ENCODE results near the gene MRPL46. TPM values are rescaled to one million over a fixed set of nuclear protein-coding genes. Genes with fewer than 3 reads are reported as not detected.
A peak's percentile ranks its signal among the peaks of the same experiment; 100 is the strongest.
"Not testable (repeated sequence)": the region's sequence is repeated elsewhere in the genome, so short reads cannot be mapped to it uniquely, and the experiment has no call there.

Gene MRPL46
- total and polyA plus RNA-seq, 2 experiments from 2014 or later: 20.9 to 39.1 TPM

- no peak overlapping the region for H2AFZ ChIP-seq
- TF ChIP-seq NANOG (IDR thresholded peaks at IDR 0.05; ENCODE audit: borderline replicate concordance) (no peak), EZH2phosphoT487 (IDR thresholded peaks at IDR 0.05; ENCODE audit: unreplicated experiment) (no peak), ZNF114 (CRISPR knock-in tag; IDR thresholded peaks at IDR 0.05) (no peak), EZH2 (IDR thresholded peaks at IDR 0.05; ENCODE audit: low read depth, unreplicated experiment) (no peak), JUNB (IDR thresholded peaks at IDR 0.05; ENCODE audit: unreplicated experiment) (no peak)
- TF ChIP-seq, protein P1, sequence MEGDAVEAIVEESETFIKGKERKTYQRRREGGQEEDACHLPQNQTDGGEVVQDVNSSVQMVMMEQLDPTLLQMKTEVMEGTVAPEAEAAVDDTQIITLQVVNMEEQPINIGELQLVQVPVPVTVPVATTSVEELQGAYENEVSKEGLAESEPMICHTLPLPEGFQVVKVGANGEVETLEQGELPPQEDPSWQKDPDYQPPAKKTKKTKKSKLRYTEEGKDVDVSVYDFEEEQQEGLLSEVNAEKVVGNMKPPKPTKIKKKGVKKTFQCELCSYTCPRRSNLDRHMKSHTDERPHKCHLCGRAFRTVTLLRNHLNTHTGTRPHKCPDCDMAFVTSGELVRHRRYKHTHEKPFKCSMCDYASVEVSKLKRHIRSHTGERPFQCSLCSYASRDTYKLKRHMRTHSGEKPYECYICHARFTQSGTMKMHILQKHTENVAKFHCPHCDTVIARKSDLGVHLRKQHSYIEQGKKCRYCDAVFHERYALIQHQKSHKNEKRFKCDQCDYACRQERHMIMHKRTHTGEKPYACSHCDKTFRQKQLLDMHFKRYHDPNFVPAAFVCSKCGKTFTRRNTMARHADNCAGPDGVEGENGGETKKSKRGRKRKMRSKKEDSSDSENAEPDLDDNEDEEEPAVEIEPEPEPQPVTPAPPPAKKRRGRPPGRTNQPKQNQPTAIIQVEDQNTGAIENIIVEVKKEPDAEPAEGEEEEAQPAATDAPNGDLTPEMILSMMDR (conservative IDR thresholded peaks at IDR 0.05; ENCODE audit: low read depth in 2 of 2): no peak
- H3K4me2 ChIP-seq: no peak overlapping the region
- no peak overlapping the region for H3K27ac ChIP-seq (ENCODE audit: low read depth)
- no peaks in the 10 kb centered on the region for H3K4me1 ChIP-seq (ENCODE audit: insufficient read depth)
- no peak overlapping the region for H3K4me3 ChIP-seq
- DNase-seq (ENCODE audit: low spot score) (no peak), ATAC-seq (no peak)
- no peaks in the 10 kb centered on the region for H3K27me3 ChIP-seq (ENCODE audit: insufficient read depth)
- H3F3A ChIP-seq (replicated peaks; ENCODE audit: low read depth): no peaks in the 10 kb centered on the region
- H3K79me2 ChIP-seq (replicated peaks; ENCODE audit: insufficient read depth): no peaks in the 10 kb centered on the region
- no peak overlapping the region for H3K27ac Mint-ChIP-seq
- peaks cover 15% of the 10 kb centered on the region for H3K4me1 Mint-ChIP-seq
- no peaks in the 10 kb centered on the region for H3K36me3 Mint-ChIP-seq (ENCODE audit: low read depth)
- peaks cover 5% of the 10 kb centered on the region for H3K27me3 Mint-ChIP-seq (ENCODE audit: insufficient read depth, low read depth, poor library complexity)
- H3K36me3 ChIP-seq (ENCODE audit: insufficient read depth): 0 out of 2 replicates have a peak, but pooled peaks cover 3% of the 10 kb centered on the region
- H3K4me3 Mint-ChIP-seq: no peak overlapping the region
- peaks cover 13% of the 10 kb centered on the region for H3K9me3 Mint-ChIP-seq
- no peaks in the 10 kb centered on the region for H3K9me2 ChIP-seq (ENCODE audit: insufficient read depth)
- no peaks in the 10 kb centered on the region for H4K20me1 ChIP-seq (replicated peaks; ENCODE audit: insufficient read depth)
These were observed 27.2 kb downstream of the MRPL46 start for GRCh38 chr15:88440021-88440420.

DNA sequence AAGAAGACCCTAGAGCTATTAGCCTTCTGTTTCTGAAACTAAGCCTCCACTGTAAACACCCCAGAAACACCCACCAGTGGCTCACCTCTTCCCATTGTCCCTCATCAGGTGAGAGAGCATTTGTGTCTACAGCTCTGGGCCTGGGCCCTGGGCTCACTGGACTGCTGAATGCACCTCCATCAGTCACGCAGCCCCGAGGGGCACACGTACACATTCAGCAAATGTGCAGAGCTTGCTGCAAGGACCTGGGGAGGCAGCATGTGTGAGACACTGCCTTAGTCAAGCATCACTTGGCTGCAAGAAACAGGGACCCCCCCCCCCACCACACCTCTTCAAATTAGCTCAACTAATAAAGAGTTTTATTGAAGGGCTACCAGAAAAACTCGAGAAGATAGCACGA lies 29.0 kb downstream of the MRPL46 start:
- Mint-ChIP-seq H3K4me3 (no peak overlapping the region), H3K9me3 (peaks cover 1% of the 10 kb centered on the region; the same call in 2 of the 3 replicates), H3K27ac (no peak overlapping the region), H3K36me3 (ENCODE audit: low read depth) (no peaks in the 10 kb centered on the region), H3K4me1 (peaks cover 20% of the 10 kb centered on the region), H3K27me3 (ENCODE audit: insufficient read depth, low read depth, poor library complexity) (peaks cover 5% of the 10 kb centered on the region)
- H3K4me1 ChIP-seq (ENCODE audit: insufficient read depth): peaks cover 7% of the 10 kb centered on the region
- no peaks in the 10 kb centered on the region for H3F3A ChIP-seq (replicated peaks; ENCODE audit: low read depth)
- no peaks in the 10 kb centered on the region for H4K20me1 ChIP-seq (replicated peaks; ENCODE audit: insufficient read depth)
- ATAC-seq: no peak
- no peak overlapping the region for H3K4me3 ChIP-seq
- no peak for TF ChIP-seq POLR2AphosphoS5 (IDR thresholded peaks at IDR 0.05; ENCODE audit: low read depth)
- no peak for TF ChIP-seq ZNF114 (CRISPR knock-in tag; IDR thresholded peaks at IDR 0.05)
- TF ChIP-seq STAT1 (IDR thresholded peaks at IDR 0.05; ENCODE audit: unreplicated experiment): no peak
- no peak for TF ChIP-seq NANOG (IDR thresholded peaks at IDR 0.05; ENCODE audit: borderline replicate concordance)
- no peak for TF ChIP-seq JUNB (IDR thresholded peaks at IDR 0.05; ENCODE audit: unreplicated experiment)
- no peak for TF ChIP-seq REST (IDR thresholded peaks at IDR 0.05; ENCODE audit: unreplicated experiment)
- TF ChIP-seq EZH2 (IDR thresholded peaks at IDR 0.05; ENCODE audit: low read depth, unreplicated experiment): no peak
- no peak for TF ChIP-seq ETS1 (IDR thresholded peaks at IDR 0.05)
- TF ChIP-seq, protein P1 (conservative IDR thresholded peaks at IDR 0.05; ENCODE audit: low read depth in 2 of 2): no peak
- no peak overlapping the region for H3K4me2 ChIP-seq
- H3K36me3 ChIP-seq (ENCODE audit: insufficient read depth): no peaks in the 10 kb centered on the region
- H3K9me2 ChIP-seq (ENCODE audit: insufficient read depth): no peaks in the 10 kb centered on the region
- H3K27me3 ChIP-seq (ENCODE audit: insufficient read depth): no peaks in the 10 kb centered on the region
- no peak for DNase-seq (ENCODE audit: low spot score)
- no peak overlapping the region for H3K27ac ChIP-seq (ENCODE audit: low read depth)
- no peak overlapping the region for H2AFZ ChIP-seq
- no peaks in the 10 kb centered on the region for H3K79me2 ChIP-seq (replicated peaks; ENCODE audit: insufficient read depth)

DNA sequence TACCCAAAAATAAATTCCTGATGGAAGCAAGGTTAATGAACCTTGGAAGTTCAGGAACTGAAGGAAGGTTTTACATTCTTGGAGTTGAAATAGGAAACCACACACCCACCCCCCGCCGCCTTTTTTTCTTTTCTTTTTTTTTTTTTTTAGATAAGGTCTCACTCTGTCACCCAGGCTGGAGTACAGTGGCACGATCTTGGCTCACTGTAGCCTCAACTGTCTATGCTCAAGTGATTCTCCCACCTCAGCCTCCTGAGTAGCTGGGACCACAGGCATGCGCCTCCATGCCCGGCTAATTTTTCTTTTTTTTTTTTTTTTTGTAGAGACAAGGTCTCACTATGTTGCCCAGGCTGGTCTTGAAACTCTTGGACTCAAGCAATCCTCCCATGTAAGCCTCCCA lies 33.1 kb downstream of the MRPL46 start:
- H3K4me1 Mint-ChIP-seq: peaks cover 22% of the 10 kb centered on the region
- not testable (repeated sequence) for H3K4me3 Mint-ChIP-seq; H2AFZ ChIP-seq; H3K36me3 ChIP-seq (ENCODE audit: insufficient read depth); H4K20me1 ChIP-seq (replicated peaks; ENCODE audit: insufficient read depth); DNase-seq (ENCODE audit: low spot score); H3K27ac ChIP-seq (ENCODE audit: low read depth); H3K4me1 ChIP-seq (ENCODE audit: insufficient read depth); H3K36me3 Mint-ChIP-seq (ENCODE audit: low read depth); H3K4me3 ChIP-seq; H3K27me3 ChIP-seq (ENCODE audit: insufficient read depth); H3K27me3 Mint-ChIP-seq (ENCODE audit: insufficient read depth, low read depth, poor library complexity); H3K79me2 ChIP-seq (replicated peaks; ENCODE audit: insufficient read depth); ATAC-seq; H3K27ac Mint-ChIP-seq; H3K9me3 Mint-ChIP-seq; H3F3A ChIP-seq (replicated peaks; ENCODE audit: low read depth); H3K9me2 ChIP-seq (ENCODE audit: insufficient read depth)
- peak overlapping the region; percentile 25 for H3K4me2 ChIP-seq
